Stimulated activated CD4-positive, alpha-beta T cell treated with anti-CD3 and anti-CD28 coated beads, Interleukin-4, amount 100 ng/mL, for 1 hour (primary cell): Measurements from ENCODE around the gene NLGN4Y.
"Not testable (repeated sequence)": the region's sequence is repeated elsewhere in the genome, so short reads cannot be mapped to it uniquely, and the experiment has no call there.

ENCODE experiments used
- DNase-seq: peaks from one replicate; pipeline ENCODE4 v3.0.0-alpha.2; 2020

The NLGN4Y gene

DNA sequence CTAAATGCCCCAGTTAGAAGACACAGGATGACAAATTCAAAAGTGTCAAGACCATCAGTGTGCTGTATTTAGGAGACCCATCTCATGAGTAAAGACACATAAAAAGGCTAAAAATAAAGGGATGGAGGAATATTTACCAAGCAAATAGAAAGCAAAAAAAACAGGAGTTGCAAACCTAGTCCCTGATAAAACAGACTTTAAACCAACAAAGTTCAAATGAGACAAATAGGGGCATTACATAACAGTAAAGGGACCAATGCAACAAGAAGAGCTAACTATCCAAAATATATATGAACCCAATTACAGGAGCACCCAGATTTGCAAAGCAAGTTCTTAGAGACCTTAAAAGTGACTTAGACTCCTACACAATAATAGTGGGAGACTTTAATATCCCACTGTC is 336.1 kb downstream of the NLGN4Y start:
- no peak for DNase-seq

- DNase-seq: not testable (repeated sequence)
Observed at GRCh38 chrY:14861033-14861432, 336.7 kb downstream of the NLGN4Y start.

GRCh38 chrY:14871971-14872370 is 347.6 kb downstream of the NLGN4Y start:
- no peak for DNase-seq
